Rectal smooth muscle tissue (tissue), 1 donor: Measurements from ENCODE around the gene RAD51B.

Experiments
- H3K27ac ChIP-seq: one replicate; pipeline ENCODE4 v1.7.0; 2013; ENCODE audit warnings: low read depth, low read length, inconsistent platforms
- H3K27me3 ChIP-seq: one replicate; pipeline ENCODE4 v1.7.0; 2013; ENCODE audit warnings: low read length; ENCODE audit not compliant: control insufficient read depth, insufficient read depth
- H3K36me3 ChIP-seq: one replicate; pipeline ENCODE4 v1.7.0; 2013; ENCODE audit warnings: low read length; ENCODE audit not compliant: control insufficient read depth, insufficient read depth
- H3K4me1 ChIP-seq: one replicate; pipeline ENCODE4 v1.7.0; 2013; ENCODE audit warnings: low read length; ENCODE audit not compliant: control insufficient read depth, insufficient read depth
- H3K4me3 ChIP-seq: one replicate; pipeline ENCODE4 v1.7.0; 2013; ENCODE audit warnings: low read length
- H3K9ac ChIP-seq: one replicate; pipeline ENCODE4 v1.7.0; 2013; ENCODE audit warnings: low read length

The RAD51B gene

DNA sequence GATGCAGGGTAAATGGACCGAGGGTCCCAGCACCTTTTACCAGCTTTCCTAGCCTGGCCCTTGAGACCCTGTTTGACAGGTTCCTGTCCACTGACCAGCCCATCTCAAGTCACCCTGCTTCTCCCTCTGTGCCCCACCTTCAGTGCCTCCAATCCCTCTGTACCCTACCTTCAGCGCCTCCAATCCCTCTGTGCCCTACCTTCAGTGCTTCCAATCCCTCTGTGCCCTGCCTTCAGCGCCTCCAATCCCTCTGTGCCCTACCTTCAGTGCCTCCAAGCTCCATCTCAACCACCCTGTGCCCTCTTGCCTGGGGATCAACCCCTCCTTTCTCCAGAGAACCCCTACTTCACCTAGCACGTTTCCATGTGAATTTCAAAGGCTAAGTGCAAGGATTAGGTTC is 919.0 kb downstream of the RAD51B start:
- Histone ChIP-seq H3K4me3 (no peak overlapping the region), H3K27me3 (no peaks in the 10 kb centered on the region), H3K27ac (no peak overlapping the region), H3K9ac (no peak overlapping the region), H3K4me1 (peaks cover 11% of the 10 kb centered on the region), H3K36me3 (no peaks in the 10 kb centered on the region)

DNA sequence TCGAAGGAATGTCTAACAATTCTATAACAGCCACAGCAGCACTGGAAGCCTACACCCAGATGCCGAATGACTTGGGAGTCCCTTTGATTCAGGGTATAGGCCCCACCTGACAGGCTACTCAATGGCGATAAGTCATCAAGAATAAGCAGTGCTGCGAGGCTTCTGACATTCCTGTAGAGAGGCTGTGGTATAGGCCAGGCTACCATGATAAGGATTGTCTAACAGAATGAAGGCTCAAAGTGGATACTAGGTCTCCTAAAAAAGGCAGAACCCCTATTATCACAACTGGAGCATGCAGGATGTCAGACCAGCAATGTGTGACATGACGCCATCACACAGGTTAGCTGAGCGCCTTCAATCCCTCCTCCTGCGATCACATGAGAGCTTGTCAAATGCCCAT is 920.1 kb downstream of the RAD51B start:
- Histone ChIP-seq H3K36me3 (no peaks in the 10 kb centered on the region), H3K4me1 (peaks cover 11% of the 10 kb centered on the region), H3K4me3 (no peak overlapping the region), H3K27me3 (no peaks in the 10 kb centered on the region), H3K9ac (no peak overlapping the region), H3K27ac (no peak overlapping the region)

DNA sequence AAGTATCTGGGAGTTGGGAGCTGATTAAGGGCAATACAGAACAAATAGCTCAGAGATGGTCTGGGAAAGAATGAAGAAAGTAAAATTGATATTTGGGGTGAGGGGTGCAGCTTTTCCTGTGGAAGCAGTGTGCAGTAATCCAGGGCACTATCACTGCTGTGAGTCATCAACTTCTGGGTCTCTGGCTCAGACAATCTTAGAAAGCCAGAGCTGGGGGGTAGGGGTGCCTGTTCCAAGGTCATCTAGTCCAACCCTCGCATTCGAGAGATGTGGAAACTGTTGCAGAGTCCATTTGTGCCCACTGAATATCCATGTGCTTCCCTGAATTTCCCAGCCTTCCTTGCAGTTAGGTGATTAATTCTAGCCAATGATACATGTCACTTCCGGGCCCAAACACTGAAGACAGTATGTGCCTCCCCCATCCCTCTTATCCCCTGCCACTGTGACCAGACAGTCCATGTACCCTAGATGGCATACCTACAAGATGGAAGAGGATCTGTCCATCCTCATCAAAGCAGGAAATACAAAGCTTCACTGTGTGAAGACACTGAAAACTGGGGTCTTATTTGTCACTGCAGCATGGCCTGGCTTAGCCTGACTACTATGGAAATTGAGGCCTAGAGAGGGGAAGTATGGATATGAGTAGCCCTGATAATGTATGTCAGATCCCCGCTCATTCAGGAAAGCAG is 921.4 kb downstream of the RAD51B start:
- H3K36me3 ChIP-seq: no peaks in the 10 kb centered on the region
- H3K27ac ChIP-seq: no peak overlapping the region
- H3K4me3 ChIP-seq: no peak overlapping the region
- no peak overlapping the region for H3K9ac ChIP-seq
- no peaks in the 10 kb centered on the region for H3K27me3 ChIP-seq
- H3K4me1 ChIP-seq: peaks cover 10% of the 10 kb centered on the region

DNA sequence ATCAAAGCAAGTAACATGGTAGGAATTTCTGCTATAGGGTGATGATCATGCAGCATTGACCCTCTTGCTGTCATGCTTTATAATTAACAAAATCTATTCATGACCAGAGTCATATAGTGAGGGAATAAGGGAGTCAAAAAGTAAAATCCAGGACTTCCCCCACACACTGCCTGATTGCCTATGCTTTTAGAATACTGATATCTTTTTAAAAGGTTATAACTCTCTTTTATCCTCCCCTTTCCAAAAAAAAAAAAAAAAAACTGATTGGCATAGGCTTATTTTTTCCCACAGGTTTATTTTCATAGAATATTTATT is 921.9 kb downstream of the RAD51B start:
- Histone ChIP-seq H3K9ac (no peak overlapping the region), H3K4me3 (no peak overlapping the region), H3K27me3 (no peaks in the 10 kb centered on the region), H3K36me3 (no peaks in the 10 kb centered on the region), H3K4me1 (peaks cover 5% of the 10 kb centered on the region), H3K27ac (no peak overlapping the region)

DNA sequence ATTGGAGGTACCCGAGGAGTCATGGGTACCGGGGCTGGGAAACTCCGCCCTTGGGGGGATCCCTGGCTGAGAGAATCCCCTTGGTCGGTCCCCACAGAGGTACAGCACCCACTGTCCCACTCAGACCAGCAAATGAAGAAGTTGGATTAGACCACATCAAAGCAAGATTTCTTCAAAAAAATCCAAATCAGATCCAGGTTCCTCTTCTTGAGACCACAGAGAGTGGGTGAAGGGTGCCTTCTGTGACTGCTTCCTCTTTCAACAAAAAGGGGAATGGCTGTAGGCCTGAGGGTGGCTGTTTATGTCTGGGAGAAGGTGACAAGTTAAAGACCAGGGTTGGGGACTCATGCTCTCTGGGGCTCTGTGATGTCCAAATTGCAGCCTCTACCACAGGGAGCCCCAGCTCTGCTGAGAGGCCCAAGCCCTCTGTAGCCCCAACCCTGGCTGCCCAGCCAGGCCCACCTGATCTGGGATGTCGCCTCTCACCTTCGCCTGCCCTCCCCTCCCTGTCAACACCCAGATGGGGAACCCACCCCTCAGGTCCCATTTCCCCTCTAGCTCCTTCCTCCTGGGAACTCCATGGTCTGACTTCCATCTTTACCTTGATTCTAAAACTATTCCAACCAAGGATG is 922.4 kb downstream of the RAD51B start:
- H3K4me1 ChIP-seq: peaks cover under 1% of the 10 kb centered on the region
- no peak overlapping the region for H3K9ac ChIP-seq
- no peaks in the 10 kb centered on the region for H3K27me3 ChIP-seq
- H3K4me3 ChIP-seq: no peak overlapping the region
- no peaks in the 10 kb centered on the region for H3K36me3 ChIP-seq
- H3K27ac ChIP-seq: no peak overlapping the region

DNA sequence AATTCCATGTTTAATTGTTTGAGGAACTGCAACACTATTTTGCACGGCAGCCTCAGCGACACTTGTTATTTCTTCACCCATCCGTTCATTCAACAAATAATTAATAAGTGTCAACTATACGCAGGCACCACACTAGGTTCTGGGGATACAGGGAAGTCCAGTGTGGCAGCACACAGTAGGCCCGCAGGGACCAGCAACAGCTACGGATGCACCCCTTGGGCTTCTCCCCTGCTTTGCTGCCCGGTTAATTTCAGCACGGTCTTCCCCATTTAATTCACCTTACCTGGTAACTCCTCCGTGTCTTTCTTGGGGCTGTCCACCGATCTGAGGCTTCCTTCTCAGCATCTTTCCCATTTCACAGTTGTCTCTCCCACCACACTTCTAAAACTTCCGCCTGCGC is 925.0 kb downstream of the RAD51B start:
- Histone ChIP-seq H3K36me3 (no peaks in the 10 kb centered on the region), H3K9ac (no peak overlapping the region), H3K4me3 (no peak overlapping the region), H3K27ac (no peak overlapping the region), H3K4me1 (peaks cover 14% of the 10 kb centered on the region), H3K27me3 (no peaks in the 10 kb centered on the region)

DNA sequence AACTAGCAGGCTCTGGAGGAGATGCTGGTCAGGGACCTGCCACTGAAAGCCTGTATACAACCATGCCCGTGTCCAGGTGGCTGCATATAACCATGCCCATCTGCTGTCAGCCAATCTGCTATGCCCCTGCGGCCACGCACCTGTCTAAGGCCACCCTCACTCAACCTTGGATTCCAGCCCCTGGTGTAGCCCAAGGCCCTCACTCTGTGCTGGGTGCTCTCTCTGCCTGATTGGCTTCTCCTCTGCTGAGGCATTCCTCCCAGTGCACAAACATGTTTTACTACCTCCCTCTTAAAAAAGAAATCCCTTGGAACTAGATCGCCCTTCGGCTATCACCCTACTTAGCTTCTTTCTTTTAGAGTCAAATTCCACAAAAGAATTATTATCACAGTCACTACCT is 927.8 kb downstream of the RAD51B start:
- Histone ChIP-seq H3K36me3 (no peaks in the 10 kb centered on the region), H3K4me1 (peaks cover 21% of the 10 kb centered on the region), H3K27ac (no peak overlapping the region), H3K4me3 (no peak overlapping the region), H3K27me3 (no peaks in the 10 kb centered on the region), H3K9ac (no peak overlapping the region)

DNA sequence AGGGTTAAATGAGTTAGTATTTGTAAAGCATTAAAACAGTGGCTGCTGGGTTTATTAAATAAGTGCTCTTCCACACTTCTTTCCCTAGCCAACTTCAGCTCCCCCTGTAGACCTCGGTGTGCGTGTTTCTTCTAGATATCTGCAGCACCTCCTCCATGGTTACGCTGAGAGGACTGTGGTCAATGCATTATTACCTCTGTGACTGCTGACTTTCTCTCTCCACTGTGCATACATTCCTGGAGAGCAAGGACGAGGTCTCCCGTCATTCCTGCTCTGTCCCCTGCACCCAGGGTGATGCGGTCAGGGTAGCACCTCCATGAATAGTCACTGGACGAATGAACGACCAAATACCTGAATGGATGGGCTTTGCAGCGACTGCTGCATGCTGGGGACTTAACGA is 928.7 kb downstream of the RAD51B start:
- Histone ChIP-seq H3K4me1 (peaks cover 23% of the 10 kb centered on the region), H3K9ac (no peak overlapping the region), H3K27ac (no peak overlapping the region), H3K36me3 (no peaks in the 10 kb centered on the region), H3K27me3 (no peaks in the 10 kb centered on the region), H3K4me3 (no peak overlapping the region)

DNA sequence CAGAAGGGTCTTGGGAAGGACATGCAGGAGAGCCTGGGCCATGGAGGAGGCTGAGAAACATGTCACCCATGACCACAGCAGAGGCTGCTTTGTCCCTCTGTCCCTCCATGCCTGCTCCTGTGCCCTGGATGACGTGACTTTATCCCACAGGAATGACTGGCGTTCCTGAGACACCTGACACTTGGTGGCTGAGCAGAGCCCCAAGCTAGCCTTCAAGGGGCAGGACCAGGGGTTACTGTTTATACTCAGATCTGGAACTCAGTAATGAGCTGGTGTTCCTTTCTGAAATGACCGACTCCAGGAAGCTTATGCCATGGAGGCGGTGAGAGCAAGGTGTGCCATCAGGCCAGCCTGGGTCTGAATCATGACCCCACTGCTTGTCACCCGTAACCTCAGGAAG is 929.1 kb downstream of the RAD51B start:
- Histone ChIP-seq H3K36me3 (no peaks in the 10 kb centered on the region), H3K27me3 (no peaks in the 10 kb centered on the region), H3K4me3 (no peak overlapping the region), H3K9ac (no peak overlapping the region), H3K4me1 (peaks cover 24% of the 10 kb centered on the region), H3K27ac (no peak overlapping the region)

DNA sequence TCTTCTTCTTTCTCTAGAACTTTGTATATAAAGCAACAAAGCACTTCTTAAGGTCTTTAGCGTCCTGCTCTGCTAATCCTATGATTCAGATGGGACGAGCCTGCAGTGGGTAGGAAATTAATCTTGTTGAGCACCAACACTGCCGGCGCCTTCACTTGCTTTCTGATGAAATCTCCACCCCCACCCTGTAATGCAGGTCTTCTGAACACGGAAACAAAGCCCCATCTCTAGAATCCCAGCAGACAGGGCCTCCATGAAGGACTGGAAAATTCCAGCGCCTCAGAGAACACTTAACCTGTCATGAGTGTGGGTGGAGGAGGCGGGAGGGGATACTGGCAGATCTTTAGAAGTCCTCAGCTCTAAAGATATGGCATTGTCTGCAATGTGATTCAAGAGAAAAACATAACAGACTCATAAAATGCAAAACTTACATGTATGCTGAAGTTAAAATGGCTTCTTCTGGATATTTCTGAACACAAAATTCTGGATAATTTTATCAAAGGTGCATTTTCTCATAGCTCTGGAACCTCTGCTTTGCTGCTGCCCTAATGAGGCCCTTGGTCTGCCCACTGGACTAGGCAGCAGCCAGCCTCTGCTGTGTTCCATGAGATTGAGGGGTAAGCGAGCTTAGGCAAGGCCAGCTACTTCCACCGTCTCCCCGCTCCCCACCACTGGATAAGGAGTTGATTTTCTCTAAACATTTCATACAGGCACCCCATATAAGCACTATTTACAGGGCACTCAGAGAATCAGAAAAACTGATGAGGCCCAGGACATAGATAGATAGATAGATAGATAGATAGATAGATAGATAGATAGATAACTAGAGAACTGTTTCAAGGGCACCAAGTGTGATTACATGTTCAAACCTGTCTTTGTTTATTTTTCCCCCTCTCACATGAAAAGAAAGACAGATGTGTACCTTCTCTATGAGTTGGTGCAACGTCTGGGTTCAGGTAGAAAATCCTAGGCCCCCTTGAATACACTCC is 930.2 kb downstream of the RAD51B start:
- Histone ChIP-seq H3K4me3 (no peak overlapping the region), H3K9ac (no peak overlapping the region), H3K36me3 (no peaks in the 10 kb centered on the region), H3K4me1 (peaks cover 28% of the 10 kb centered on the region), H3K27me3 (no peaks in the 10 kb centered on the region), H3K27ac (peak overlapping the region; percentile 59)

DNA sequence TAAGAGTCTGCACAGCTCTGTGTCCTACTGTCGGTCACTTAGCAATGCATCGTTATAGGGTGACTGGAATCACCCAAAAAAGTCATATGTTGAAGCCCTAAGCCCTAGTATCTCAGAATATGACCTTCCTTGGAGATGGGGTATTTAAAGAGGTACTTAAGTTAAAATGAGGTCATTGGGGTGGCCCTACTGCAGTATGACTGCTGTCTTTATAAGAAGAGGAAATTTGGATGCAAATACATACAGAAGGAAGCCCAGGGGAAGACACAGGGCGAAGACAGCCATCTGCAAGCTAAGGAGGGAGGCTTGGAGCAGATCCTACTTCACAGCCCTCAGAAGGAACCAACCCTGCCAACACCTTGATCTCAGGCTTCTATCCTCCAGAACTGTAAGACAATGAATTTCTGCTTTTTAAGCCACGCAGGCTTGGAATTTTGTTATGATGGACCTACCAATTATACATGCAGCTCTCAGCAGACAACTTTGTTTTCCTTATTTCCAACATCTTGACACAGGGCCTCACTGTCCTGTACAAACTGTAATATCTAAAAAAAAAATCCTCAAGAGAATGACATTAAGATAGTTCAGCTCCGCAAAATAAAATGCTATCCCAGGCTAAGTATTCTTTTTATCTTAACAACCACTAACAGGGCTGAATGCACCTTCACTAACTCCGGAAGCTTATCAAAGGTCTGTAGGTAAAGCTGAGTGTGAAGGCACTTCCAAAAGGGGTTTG is 932.9 kb downstream of the RAD51B start:
- Histone ChIP-seq H3K4me3 (no peak overlapping the region), H3K27me3 (no peaks in the 10 kb centered on the region), H3K27ac (no peak overlapping the region), H3K9ac (no peak overlapping the region), H3K4me1 (peaks cover 23% of the 10 kb centered on the region), H3K36me3 (no peaks in the 10 kb centered on the region)

DNA sequence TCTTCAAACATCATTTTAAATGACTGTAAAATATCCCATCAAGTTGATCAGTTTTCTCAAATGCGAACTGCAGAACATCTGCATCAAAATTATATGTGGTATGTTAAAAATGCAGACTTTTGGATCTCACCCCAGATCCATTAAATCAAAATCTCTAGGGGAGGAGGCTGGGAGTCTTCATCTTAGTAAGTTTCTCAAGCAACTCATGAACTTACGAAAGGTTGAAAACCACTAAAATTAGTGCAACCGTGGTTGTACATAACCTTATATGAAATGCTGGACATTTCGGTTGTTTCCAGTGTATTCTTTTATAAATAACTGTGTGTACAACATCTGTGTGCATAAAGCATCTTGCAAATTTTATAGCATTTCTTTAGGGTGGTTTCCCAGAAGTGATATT is 934.1 kb downstream of the RAD51B start:
- H3K4me3 ChIP-seq: no peak overlapping the region
- peaks cover 22% of the 10 kb centered on the region for H3K4me1 ChIP-seq
- H3K36me3 ChIP-seq: no peaks in the 10 kb centered on the region
- H3K9ac ChIP-seq: no peak overlapping the region
- no peak overlapping the region for H3K27ac ChIP-seq
- no peaks in the 10 kb centered on the region for H3K27me3 ChIP-seq
